Measurements from ENCODE around the gene PROS1. TPM values are rescaled to one million over a fixed set of nuclear protein-coding genes. Genes with fewer than 3 reads are reported as not detected.
"Not testable (repeated sequence)": the region's sequence is repeated elsewhere in the genome, so short reads cannot be mapped to it uniquely, and the experiment has no call there.

The PROS1 gene
- polyA plus RNA-seq, 1 donor (not counting 4 experiments of a cell fraction or from before 2014, with no cell fraction given): 3.8 TPM

GRCh38 chr3:93961489-93961888, 12.2 kb downstream of the PROS1 start:
- Histone ChIP-seq H3K4me1 (ENCODE audit: control insufficient read depth, extremely low read depth, insufficient read depth, low read length) (no peaks in the 10 kb centered on the region), H3K9me1 (ENCODE audit: control insufficient read depth, extremely low read depth, insufficient read depth, low read length) (no peaks in the 10 kb centered on the region), H3K79me2 (ENCODE audit: control insufficient read depth, insufficient read depth, low read length) (no peaks in the 10 kb centered on the region), H3K9ac (ENCODE audit: control insufficient read depth, extremely low read depth, insufficient read depth, low read length) (no peak overlapping the region), H3K27ac (ENCODE audit: control insufficient read depth, insufficient read depth, low read length) (no peak overlapping the region), H3K9me3 (ENCODE audit: control insufficient read depth, low read depth, low read length) (no peaks in the 10 kb centered on the region), H3K27me3 (ENCODE audit: control insufficient read depth, extremely low read depth, insufficient read depth, low read length) (no peaks in the 10 kb centered on the region), H3K4me3 (ENCODE audit: control insufficient read depth in 2 of 3, extremely low read depth in 1 of 3, insufficient read depth in 2 of 3, low read depth in 1 of 3, low read length in 3 of 3) (no peak overlapping the region), H3K4me2 (ENCODE audit: control insufficient read depth, extremely low read depth, insufficient read depth, low read depth, low read length) (no peak overlapping the region), H2AFZ (ENCODE audit: control insufficient read depth, low read length) (no peak overlapping the region), H4K20me1 (ENCODE audit: control insufficient read depth, extremely low read depth, insufficient read depth, low read length) (no peaks in the 10 kb centered on the region), H3K36me3 (ENCODE audit: control insufficient read depth in 2 of 2, extremely low read depth in 1 of 2, insufficient read depth in 2 of 2, low read length in 2 of 2) (no peaks in the 10 kb centered on the region)
- DNase-seq (ENCODE audit: low read depth, low spot score) (no peak), FAIRE-seq (no peak)
- dilution Hi-C loops (cut with MboI; ENCODE audit: extremely low pct_ligation_motif_present, low sequenced_read_pairs): no loop called here
- TF ChIP-seq EZH2 (IDR thresholded peaks at IDR 0.05; ENCODE audit: low read length) (no peak), CTCF (optimal IDR thresholded peaks at IDR 0.05 in 1 of 3, IDR thresholded peaks at IDR 0.05 in 1 of 3, conservative IDR thresholded peaks at IDR 0.05 in 1 of 3; ENCODE audit: extremely low read depth in 1 of 3, insufficient read depth in 2 of 3, low read length in 3 of 3) (no peak)

- no peak for DNase-seq (ENCODE audit: low read depth, low spot score)
- no peaks in the 10 kb centered on the region for H3K27me3 ChIP-seq (ENCODE audit: control insufficient read depth, extremely low read depth, insufficient read depth, low read length)
- H3K27ac ChIP-seq (ENCODE audit: control insufficient read depth, insufficient read depth, low read length): no peak overlapping the region
- TF ChIP-seq CTCF (optimal IDR thresholded peaks at IDR 0.05 in 1 of 3, IDR thresholded peaks at IDR 0.05 in 1 of 3, conservative IDR thresholded peaks at IDR 0.05 in 1 of 3; ENCODE audit: extremely low read depth in 1 of 3, insufficient read depth in 2 of 3, low read length in 3 of 3) (no peak), EZH2 (IDR thresholded peaks at IDR 0.05; ENCODE audit: low read length) (no peak)
- FAIRE-seq: no peak
- H3K9me1 ChIP-seq (ENCODE audit: control insufficient read depth, extremely low read depth, insufficient read depth, low read length): no peaks in the 10 kb centered on the region
- dilution Hi-C loops (cut with MboI; ENCODE audit: extremely low pct_ligation_motif_present, low sequenced_read_pairs): no loop called here
- H3K79me2 ChIP-seq (ENCODE audit: control insufficient read depth, insufficient read depth, low read length): no peaks in the 10 kb centered on the region
- no peaks in the 10 kb centered on the region for H4K20me1 ChIP-seq (ENCODE audit: control insufficient read depth, extremely low read depth, insufficient read depth, low read length)
- no peak overlapping the region for H3K9ac ChIP-seq (ENCODE audit: control insufficient read depth, extremely low read depth, insufficient read depth, low read length)
- H3K4me2 ChIP-seq (ENCODE audit: control insufficient read depth, extremely low read depth, insufficient read depth, low read depth, low read length): no peak overlapping the region
- no peaks in the 10 kb centered on the region for H3K9me3 ChIP-seq (ENCODE audit: control insufficient read depth, low read depth, low read length)
- no peak overlapping the region for H3K4me3 ChIP-seq (ENCODE audit: control insufficient read depth in 2 of 3, extremely low read depth in 1 of 3, insufficient read depth in 2 of 3, low read depth in 1 of 3, low read length in 3 of 3)
- no peaks in the 10 kb centered on the region for H3K4me1 ChIP-seq (ENCODE audit: control insufficient read depth, extremely low read depth, insufficient read depth, low read length)
- no peak overlapping the region for H2AFZ ChIP-seq (ENCODE audit: control insufficient read depth, low read length)
- H3K36me3 ChIP-seq (ENCODE audit: control insufficient read depth in 2 of 2, extremely low read depth in 1 of 2, insufficient read depth in 2 of 2, low read length in 2 of 2): no peaks in the 10 kb centered on the region
Measured at GRCh38 chr3:93961026-93961425, 12.7 kb downstream of the PROS1 start.

- H3K9ac ChIP-seq (ENCODE audit: control insufficient read depth, extremely low read depth, insufficient read depth, low read length); H3K4me3 ChIP-seq (ENCODE audit: control insufficient read depth in 2 of 3, extremely low read depth in 1 of 3, insufficient read depth in 2 of 3, low read depth in 1 of 3, low read length in 3 of 3); H3K27ac ChIP-seq (ENCODE audit: control insufficient read depth, insufficient read depth, low read length); H3K9me3 ChIP-seq (ENCODE audit: control insufficient read depth, low read depth, low read length); H3K27me3 ChIP-seq (ENCODE audit: control insufficient read depth, extremely low read depth, insufficient read depth, low read length); H3K4me2 ChIP-seq (ENCODE audit: control insufficient read depth, extremely low read depth, insufficient read depth, low read depth, low read length); dilution Hi-C loops (cut with MboI; ENCODE audit: extremely low pct_ligation_motif_present, low sequenced_read_pairs); H3K9me1 ChIP-seq (ENCODE audit: control insufficient read depth, extremely low read depth, insufficient read depth, low read length); H3K4me1 ChIP-seq (ENCODE audit: control insufficient read depth, extremely low read depth, insufficient read depth, low read length); H3K36me3 ChIP-seq (ENCODE audit: control insufficient read depth in 2 of 2, extremely low read depth in 1 of 2, insufficient read depth in 2 of 2, low read length in 2 of 2); FAIRE-seq; DNase-seq (ENCODE audit: low read depth, low spot score); H2AFZ ChIP-seq (ENCODE audit: control insufficient read depth, low read length); H4K20me1 ChIP-seq (ENCODE audit: control insufficient read depth, extremely low read depth, insufficient read depth, low read length); H3K79me2 ChIP-seq (ENCODE audit: control insufficient read depth, insufficient read depth, low read length): not testable (repeated sequence)
Measured at GRCh38 chr3:93949958-93950357, 23.7 kb downstream of the PROS1 start.

- H3K9me1 ChIP-seq (ENCODE audit: control insufficient read depth, extremely low read depth, insufficient read depth, low read length); H3K27ac ChIP-seq (ENCODE audit: control insufficient read depth, insufficient read depth, low read length); dilution Hi-C loops (cut with MboI; ENCODE audit: extremely low pct_ligation_motif_present, low sequenced_read_pairs); H4K20me1 ChIP-seq (ENCODE audit: control insufficient read depth, extremely low read depth, insufficient read depth, low read length); H3K4me2 ChIP-seq (ENCODE audit: control insufficient read depth, extremely low read depth, insufficient read depth, low read depth, low read length); H3K36me3 ChIP-seq (ENCODE audit: control insufficient read depth in 2 of 2, extremely low read depth in 1 of 2, insufficient read depth in 2 of 2, low read length in 2 of 2); H3K79me2 ChIP-seq (ENCODE audit: control insufficient read depth, insufficient read depth, low read length); H3K4me3 ChIP-seq (ENCODE audit: control insufficient read depth in 2 of 3, extremely low read depth in 1 of 3, insufficient read depth in 2 of 3, low read depth in 1 of 3, low read length in 3 of 3); H3K9me3 ChIP-seq (ENCODE audit: control insufficient read depth, low read depth, low read length); H3K9ac ChIP-seq (ENCODE audit: control insufficient read depth, extremely low read depth, insufficient read depth, low read length); DNase-seq (ENCODE audit: low read depth, low spot score); H2AFZ ChIP-seq (ENCODE audit: control insufficient read depth, low read length); H3K27me3 ChIP-seq (ENCODE audit: control insufficient read depth, extremely low read depth, insufficient read depth, low read length); FAIRE-seq; H3K4me1 ChIP-seq (ENCODE audit: control insufficient read depth, extremely low read depth, insufficient read depth, low read length): not testable (repeated sequence)
Measured at GRCh38 chr3:93937485-93937884, 36.2 kb downstream of the PROS1 start.
